ENCODE measurements around the gene CCRL2. TPM values are rescaled to one million over a fixed set of nuclear protein-coding genes. Genes with fewer than 3 reads are reported as not detected.

The CCRL2 gene
- polyA plus RNA-seq, 1 donor from 2014 or later, result not detected

DNA sequence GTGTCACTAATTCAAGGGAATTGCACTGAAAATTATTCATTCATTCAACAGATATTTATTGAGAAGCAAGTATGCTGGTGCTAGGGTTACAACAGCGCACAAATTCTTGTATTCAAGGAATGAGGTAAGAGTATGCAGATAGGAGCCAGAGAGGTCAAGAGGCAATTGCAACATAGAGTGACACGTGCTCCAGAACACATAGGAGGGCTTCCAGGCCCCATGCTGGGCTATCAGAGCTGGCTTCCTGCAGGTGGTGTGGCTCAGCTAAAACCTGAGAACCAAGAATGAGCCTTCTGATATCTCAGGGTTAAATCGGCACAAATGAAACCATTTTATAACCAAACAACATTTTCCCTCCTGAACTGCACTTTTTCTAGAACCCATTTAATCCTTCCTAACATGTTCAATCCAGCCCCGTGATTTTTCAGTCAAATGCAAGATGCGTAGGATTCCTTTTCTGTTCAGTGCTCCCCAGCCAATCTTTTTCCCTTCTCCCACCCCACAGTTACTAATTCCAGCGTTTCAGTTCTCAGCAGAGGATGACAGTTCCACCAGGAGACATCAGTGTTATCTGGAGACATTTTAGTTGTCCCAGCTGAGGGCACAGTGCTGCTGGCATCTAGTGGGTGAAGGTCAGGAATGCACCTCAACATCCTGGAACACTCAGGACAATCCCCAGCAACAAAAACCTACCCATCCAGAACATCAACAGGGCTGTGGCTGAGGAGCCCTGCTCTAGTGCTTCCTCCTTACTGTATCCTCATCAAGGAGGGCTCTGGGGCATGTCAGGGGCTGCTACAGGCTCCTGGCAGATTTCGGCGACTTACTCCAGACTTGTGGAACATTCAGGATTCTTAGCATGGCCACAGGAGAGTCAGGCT lies 13.3 kb upstream of the CCRL2 start:
- no peaks in the 10 kb centered on the region for H3K27me3 ChIP-seq (ENCODE audit: insufficient read depth, low read depth, low read length)
- no peaks in the 10 kb centered on the region for H3K9me2 ChIP-seq (ENCODE audit: insufficient read depth, low read length)
- H3K36me3 ChIP-seq (ENCODE audit: insufficient read depth, low read length), result no peaks in the 10 kb centered on the region
- no peaks in the 10 kb centered on the region for H3K9me3 ChIP-seq (ENCODE audit: low read length)
- H3K4me2 ChIP-seq (ENCODE audit: low read length), result no peak overlapping the region
- no peak overlapping the region for H3K27ac ChIP-seq (ENCODE audit: low read length)
- no peak overlapping the region for H3K9ac ChIP-seq (ENCODE audit: low read length)
- H2AFZ ChIP-seq (ENCODE audit: low read depth, low read length), result no peak overlapping the region
- no peak overlapping the region for H3K4me3 ChIP-seq (ENCODE audit: low read length)
- H3F3A ChIP-seq (ENCODE audit: insufficient read depth, low read length, poor library complexity, severe bottlenecking), result no peaks in the 10 kb centered on the region
- TF ChIP-seq RAD21 (conservative IDR thresholded peaks at IDR 0.05), result no peak
- TF ChIP-seq EZH2 (IDR thresholded peaks at IDR 0.05; ENCODE audit: borderline replicate concordance, insufficient read depth, low read length, poor library complexity, severe bottlenecking), result no peak
- no peak for TF ChIP-seq TAF1 (IDR thresholded peaks at IDR 0.05; ENCODE audit: low read depth)
- H3K79me2 ChIP-seq (replicated peaks; ENCODE audit: insufficient read depth, low read length), result no peaks in the 10 kb centered on the region
- no peaks in the 10 kb centered on the region for H4K20me1 ChIP-seq (ENCODE audit: insufficient read depth)

DNA sequence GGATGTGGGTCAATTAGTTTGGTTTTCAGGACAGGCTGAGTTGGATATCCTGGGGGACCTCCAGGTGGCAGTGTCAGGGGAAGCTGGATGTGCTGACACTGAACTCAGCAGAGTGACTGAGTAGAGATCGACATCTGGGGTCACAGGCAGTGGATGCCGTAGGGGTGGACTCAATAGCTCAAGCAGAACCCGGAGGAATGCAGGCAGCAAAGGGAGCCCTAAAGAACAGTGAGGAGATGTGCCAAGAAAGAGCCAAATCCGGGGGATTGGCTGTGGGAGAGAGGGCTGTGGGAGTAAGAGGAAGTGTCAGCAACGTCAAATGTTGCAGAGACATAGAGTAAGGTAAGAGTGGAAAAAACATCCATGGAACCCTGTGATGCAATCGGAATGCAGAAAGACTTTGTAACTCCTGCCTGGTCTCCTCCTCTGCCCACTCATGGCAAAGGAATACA lies 11.8 kb upstream of the CCRL2 start:
- Histone ChIP-seq H3K9me3 (ENCODE audit: low read length) (no peaks in the 10 kb centered on the region), H3K27me3 (ENCODE audit: insufficient read depth, low read depth, low read length) (no peaks in the 10 kb centered on the region), H3K4me3 (ENCODE audit: low read length) (no peak overlapping the region), H3K27ac (ENCODE audit: low read length) (no peak overlapping the region), H2AFZ (ENCODE audit: low read depth, low read length) (no peak overlapping the region), H3K9me2 (ENCODE audit: insufficient read depth, low read length) (no peaks in the 10 kb centered on the region), H3K36me3 (ENCODE audit: insufficient read depth, low read length) (no peaks in the 10 kb centered on the region), H3K4me2 (ENCODE audit: low read length) (no peak overlapping the region), H3F3A (ENCODE audit: insufficient read depth, low read length, poor library complexity, severe bottlenecking) (no peaks in the 10 kb centered on the region), H3K9ac (ENCODE audit: low read length) (no peak overlapping the region), H3K79me2 (replicated peaks; ENCODE audit: insufficient read depth, low read length) (no peaks in the 10 kb centered on the region), H4K20me1 (ENCODE audit: insufficient read depth) (no peaks in the 10 kb centered on the region)
- TF ChIP-seq, protein P1, sequence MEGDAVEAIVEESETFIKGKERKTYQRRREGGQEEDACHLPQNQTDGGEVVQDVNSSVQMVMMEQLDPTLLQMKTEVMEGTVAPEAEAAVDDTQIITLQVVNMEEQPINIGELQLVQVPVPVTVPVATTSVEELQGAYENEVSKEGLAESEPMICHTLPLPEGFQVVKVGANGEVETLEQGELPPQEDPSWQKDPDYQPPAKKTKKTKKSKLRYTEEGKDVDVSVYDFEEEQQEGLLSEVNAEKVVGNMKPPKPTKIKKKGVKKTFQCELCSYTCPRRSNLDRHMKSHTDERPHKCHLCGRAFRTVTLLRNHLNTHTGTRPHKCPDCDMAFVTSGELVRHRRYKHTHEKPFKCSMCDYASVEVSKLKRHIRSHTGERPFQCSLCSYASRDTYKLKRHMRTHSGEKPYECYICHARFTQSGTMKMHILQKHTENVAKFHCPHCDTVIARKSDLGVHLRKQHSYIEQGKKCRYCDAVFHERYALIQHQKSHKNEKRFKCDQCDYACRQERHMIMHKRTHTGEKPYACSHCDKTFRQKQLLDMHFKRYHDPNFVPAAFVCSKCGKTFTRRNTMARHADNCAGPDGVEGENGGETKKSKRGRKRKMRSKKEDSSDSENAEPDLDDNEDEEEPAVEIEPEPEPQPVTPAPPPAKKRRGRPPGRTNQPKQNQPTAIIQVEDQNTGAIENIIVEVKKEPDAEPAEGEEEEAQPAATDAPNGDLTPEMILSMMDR (IDR thresholded peaks at IDR 0.05; ENCODE audit: poor library complexity, severe bottlenecking), result no peak
- TF ChIP-seq EP300 (conservative IDR thresholded peaks at IDR 0.05; ENCODE audit: poor library complexity, severe bottlenecking) (no peak), TAF1 (IDR thresholded peaks at IDR 0.05; ENCODE audit: low read depth) (no peak), POLR2AphosphoS5 (IDR thresholded peaks at IDR 0.05) (no peak), RAD21 (conservative IDR thresholded peaks at IDR 0.05) (no peak), SMC3 (conservative IDR thresholded peaks at IDR 0.05; ENCODE audit: poor library complexity) (no peak)
- TF ChIP-seq, protein P2, sequence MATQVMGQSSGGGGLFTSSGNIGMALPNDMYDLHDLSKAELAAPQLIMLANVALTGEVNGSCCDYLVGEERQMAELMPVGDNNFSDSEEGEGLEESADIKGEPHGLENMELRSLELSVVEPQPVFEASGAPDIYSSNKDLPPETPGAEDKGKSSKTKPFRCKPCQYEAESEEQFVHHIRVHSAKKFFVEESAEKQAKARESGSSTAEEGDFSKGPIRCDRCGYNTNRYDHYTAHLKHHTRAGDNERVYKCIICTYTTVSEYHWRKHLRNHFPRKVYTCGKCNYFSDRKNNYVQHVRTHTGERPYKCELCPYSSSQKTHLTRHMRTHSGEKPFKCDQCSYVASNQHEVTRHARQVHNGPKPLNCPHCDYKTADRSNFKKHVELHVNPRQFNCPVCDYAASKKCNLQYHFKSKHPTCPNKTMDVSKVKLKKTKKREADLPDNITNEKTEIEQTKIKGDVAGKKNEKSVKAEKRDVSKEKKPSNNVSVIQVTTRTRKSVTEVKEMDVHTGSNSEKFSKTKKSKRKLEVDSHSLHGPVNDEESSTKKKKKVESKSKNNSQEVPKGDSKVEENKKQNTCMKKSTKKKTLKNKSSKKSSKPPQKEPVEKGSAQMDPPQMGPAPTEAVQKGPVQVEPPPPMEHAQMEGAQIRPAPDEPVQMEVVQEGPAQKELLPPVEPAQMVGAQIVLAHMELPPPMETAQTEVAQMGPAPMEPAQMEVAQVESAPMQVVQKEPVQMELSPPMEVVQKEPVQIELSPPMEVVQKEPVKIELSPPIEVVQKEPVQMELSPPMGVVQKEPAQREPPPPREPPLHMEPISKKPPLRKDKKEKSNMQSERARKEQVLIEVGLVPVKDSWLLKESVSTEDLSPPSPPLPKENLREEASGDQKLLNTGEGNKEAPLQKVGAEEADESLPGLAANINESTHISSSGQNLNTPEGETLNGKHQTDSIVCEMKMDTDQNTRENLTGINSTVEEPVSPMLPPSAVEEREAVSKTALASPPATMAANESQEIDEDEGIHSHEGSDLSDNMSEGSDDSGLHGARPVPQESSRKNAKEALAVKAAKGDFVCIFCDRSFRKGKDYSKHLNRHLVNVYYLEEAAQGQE (IDR thresholded peaks at IDR 0.05; ENCODE audit: borderline replicate concordance), result no peak

Data from neural cell (in vitro differentiated cells).